AG04450 (cell line): ENCODE measurements around the gene CCDC175. TPM values are rescaled to one million over a fixed set of nuclear protein-coding genes. Genes with fewer than 3 reads are reported as not detected.

ENCODE experiments used
- CTCF ChIA-PET: fragments of 300-600, 350-600 bp; formaldehyde crosslinking; extraction: SDS; loops from one replicate; lab custom pipeline; 2022; ENCODE audit warnings: antibody characterized with exemption, inconsistent platforms; lab: Charles Lee
- POLR2A ChIA-PET: fragments of 350-600 bp; formaldehyde crosslinking; extraction: SDS; loops from one replicate; lab custom pipeline; 2021; ENCODE audit warnings: antibody characterized with exemption, inconsistent platforms; lab: Yijun Ruan, JAX
- DNase-seq: peaks from one replicate; pipeline ENCODE4 v3.0.0-alpha.2; 2011; ENCODE audit warnings: low read depth, low spot score
- H3K27ac ChIP-seq: one replicate; pipeline ENCODE4 v1.5.1; 2012; ENCODE audit warnings: low read depth, low read length, control low read depth
- H3K27me3 ChIP-seq: one replicate; pipeline ENCODE4 v1.6.0; 2012; ENCODE audit warnings: low read length; ENCODE audit not compliant: control insufficient read depth, insufficient read depth
- H3K4me3 ChIP-seq: 2 replicates; pipeline ENCODE4 v1.5.1; 2011; ENCODE audit warnings: mild to moderate bottlenecking, low read depth, low read length, control low read depth
- H3K9me3 ChIP-seq: 2 replicates; pipeline ENCODE4 v1.5.1; 2012; ENCODE audit warnings: low read length; ENCODE audit not compliant: control insufficient read depth, insufficient read depth
- polyA plus RNA-seq: library from polyadenylated mRNA; depleted of rRNA; stranded (reverse); fragments of >200 nt; gene quantifications from 2 replicates; pipeline ENCODE4 v1.2.3, GENCODE V29; 2011
- TF ChIP-seq, protein P1 (sequence below): IDR thresholded peaks from 2 replicates; pipeline ENCODE4 v1.5.1; 2011; ENCODE audit warnings: low read depth, low read length, control low read depth, inconsistent platforms

The CCDC175 gene
- polyA plus RNA-seq, 1 experiment = not detected

DNA sequence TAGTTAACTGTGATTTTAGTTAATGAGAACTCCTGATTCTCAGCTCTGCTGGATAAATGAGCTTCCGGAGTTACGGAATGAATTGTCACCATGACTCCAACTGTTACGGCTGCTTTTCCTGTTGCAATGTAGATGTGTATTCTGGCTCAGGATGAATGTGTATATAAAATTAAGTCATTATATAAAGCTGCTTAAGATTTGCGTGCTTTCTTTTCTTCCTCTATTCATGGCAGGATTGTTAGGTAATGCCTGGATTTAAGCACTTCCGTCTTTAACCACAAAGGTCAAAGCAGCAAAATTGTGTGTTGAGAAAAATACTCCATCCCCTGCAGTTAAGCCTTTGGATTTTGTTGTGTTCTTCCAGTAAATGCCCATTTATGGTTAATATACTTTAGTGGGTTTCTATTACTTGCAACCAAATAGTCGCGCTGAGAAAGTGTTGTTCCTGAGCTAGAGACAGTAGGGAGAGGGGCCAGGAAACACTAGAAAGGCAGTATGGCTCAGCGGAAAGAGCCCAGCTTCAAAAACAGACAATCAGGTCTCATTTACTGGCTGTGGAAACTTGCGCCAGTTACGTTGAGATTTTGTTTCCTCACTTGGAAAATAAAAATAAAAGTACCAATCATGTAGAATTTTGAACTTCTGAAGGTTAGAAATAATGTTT lies 9.4 kb upstream of the CCDC175 start:
- no peak for DNase-seq
- TF ChIP-seq, protein P1, sequence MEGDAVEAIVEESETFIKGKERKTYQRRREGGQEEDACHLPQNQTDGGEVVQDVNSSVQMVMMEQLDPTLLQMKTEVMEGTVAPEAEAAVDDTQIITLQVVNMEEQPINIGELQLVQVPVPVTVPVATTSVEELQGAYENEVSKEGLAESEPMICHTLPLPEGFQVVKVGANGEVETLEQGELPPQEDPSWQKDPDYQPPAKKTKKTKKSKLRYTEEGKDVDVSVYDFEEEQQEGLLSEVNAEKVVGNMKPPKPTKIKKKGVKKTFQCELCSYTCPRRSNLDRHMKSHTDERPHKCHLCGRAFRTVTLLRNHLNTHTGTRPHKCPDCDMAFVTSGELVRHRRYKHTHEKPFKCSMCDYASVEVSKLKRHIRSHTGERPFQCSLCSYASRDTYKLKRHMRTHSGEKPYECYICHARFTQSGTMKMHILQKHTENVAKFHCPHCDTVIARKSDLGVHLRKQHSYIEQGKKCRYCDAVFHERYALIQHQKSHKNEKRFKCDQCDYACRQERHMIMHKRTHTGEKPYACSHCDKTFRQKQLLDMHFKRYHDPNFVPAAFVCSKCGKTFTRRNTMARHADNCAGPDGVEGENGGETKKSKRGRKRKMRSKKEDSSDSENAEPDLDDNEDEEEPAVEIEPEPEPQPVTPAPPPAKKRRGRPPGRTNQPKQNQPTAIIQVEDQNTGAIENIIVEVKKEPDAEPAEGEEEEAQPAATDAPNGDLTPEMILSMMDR = no peak
- POLR2A ChIA-PET = no interaction called here
- Histone ChIP-seq H3K9me3 (no peaks in the 10 kb centered on the region), H3K27ac (no peak overlapping the region), H3K4me3 (no peak overlapping the region), H3K27me3 (no peaks in the 10 kb centered on the region)
- CTCF ChIA-PET = interaction anchor here (1.6 kb wide), 1 partner anchor 9 kb away, joined by 10 read pairs; the partner anchor contains the start of gene CCDC175

DNA sequence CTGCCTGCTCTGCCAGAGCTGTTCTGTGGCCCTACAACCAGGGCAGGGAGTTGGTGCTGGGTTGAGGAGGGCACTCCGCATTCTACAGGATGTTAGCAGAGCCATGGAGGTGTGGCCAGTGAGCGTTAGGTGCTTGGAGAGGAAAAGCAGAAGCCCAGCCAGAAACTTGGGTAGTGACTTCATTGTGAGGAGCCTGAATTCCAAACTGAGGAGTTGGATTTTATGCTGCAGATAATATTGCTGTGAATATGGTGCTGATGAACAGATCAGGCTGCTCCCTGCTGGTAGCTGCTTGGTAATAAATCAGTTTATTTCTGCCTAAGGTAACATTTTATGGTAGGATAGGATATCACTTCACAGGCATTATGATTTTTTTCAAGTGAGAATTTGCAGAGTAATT lies 7.1 kb upstream of the CCDC175 start:
- Histone ChIP-seq H3K27ac (no peak overlapping the region), H3K27me3 (no peaks in the 10 kb centered on the region), H3K4me3 (no peak overlapping the region), H3K9me3 (no peaks in the 10 kb centered on the region)
- TF ChIP-seq, protein P1 = peak; percentile 22
- ChIA-PET CTCF (interaction anchor here (0.7 kb wide), 1 partner anchor 49 kb away, joined by 3 read pairs; no protein-coding TSS in a partner anchor), POLR2A (no interaction called here)
- no peak for DNase-seq

DNA sequence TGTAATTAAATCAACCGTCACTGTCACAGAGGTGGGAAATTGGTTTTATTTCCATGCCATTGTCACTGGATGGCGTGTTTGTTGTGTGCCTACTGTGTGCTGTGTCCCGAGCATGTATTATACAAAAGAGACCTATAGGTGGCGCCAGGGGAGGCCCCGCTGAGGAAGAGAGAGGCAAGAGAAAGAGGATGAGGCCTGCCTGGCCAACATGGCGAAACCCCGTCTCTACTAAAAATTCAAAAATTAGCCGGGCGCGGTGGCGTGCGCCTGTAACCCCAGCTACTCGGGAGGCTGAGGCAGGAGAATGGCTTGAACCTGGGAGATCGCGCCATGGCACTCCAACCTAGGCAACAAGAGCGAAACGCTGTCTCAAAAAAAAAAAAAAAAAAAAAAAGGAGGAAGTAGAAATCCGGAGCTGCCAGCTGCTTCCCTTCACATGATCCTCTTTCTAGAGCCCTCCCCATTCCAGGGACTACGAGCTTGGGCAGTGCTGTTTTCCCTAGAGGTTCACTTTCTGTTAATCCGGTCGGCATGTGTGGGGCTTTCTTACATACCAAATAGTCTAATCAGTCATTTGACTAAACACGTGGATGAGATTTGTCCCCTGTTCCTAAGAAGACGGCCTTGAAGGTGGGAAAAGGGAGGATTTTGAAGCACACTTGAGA lies 6.4 kb upstream of the CCDC175 start:
- no peaks in the 10 kb centered on the region for H3K9me3 ChIP-seq
- no peak overlapping the region for H3K27ac ChIP-seq
- POLR2A ChIA-PET = no interaction called here
- TF ChIP-seq, protein P1 = no peak
- CTCF ChIA-PET = no interaction called here
- peaks cover 2% of the 10 kb centered on the region for H3K27me3 ChIP-seq
- no peak overlapping the region for H3K4me3 ChIP-seq
- DNase-seq = no peak

DNA sequence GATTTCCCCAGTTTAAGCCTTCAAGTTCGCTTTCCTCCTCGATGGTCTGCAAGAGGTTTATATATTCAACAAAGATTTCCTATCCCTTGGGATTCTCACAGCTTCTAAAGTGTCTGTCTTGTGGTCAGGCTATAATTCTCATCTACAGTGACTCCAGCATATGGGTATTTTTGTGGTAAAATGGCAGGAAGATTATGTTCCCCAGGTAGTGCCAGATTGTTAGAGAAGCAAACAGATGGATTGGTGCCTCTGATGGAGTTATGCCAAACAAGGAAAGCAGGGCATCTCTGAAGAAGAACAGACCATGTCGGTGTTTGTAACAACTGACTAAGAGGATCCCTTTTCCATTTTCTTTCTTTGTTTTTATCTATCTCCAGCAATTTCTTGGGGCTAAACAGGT lies 5.5 kb upstream of the CCDC175 start:
- no peaks in the 10 kb centered on the region for H3K9me3 ChIP-seq
- no peak overlapping the region for H3K27ac ChIP-seq
- H3K27me3 ChIP-seq = peaks cover 2% of the 10 kb centered on the region
- no peak overlapping the region for H3K4me3 ChIP-seq
- DNase-seq = no peak
- CTCF ChIA-PET = no interaction called here
- TF ChIP-seq, protein P1 = no peak
- POLR2A ChIA-PET = no interaction called here

DNA sequence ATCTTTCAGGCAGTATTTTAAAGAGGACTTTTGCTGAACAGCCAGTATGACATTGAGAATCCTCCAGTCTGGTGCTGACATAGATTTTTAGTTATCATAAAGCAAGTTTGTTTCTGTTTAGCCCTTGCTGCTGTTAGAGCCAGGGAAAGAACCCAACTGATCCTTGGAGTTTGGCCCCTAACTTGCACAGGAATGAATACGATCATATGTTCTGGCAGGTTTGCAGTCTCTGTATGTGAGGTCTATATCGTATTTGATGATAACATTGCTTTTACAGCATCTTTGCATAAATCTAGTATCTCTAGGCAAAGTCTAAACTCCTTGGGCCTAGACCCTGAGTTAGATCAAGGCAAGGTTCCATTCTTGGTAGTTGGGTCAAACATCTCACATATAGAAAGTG lies 4.3 kb upstream of the CCDC175 start:
- Histone ChIP-seq H3K4me3 (no peak overlapping the region), H3K9me3 (no peaks in the 10 kb centered on the region; the same call in 1 of the 2 replicates), H3K27me3 (peaks cover 2% of the 10 kb centered on the region), H3K27ac (no peak overlapping the region)
- no peak for DNase-seq
- ChIA-PET POLR2A (no interaction called here), CTCF (no interaction called here)
- TF ChIP-seq, protein P1 = no peak
